AG09319 (cell line): ENCODE results near the gene RPLP2.

Source experiments
- DNase-seq: peaks from one replicate; pipeline ENCODE4 v3.0.0-alpha.2; 2010; ENCODE audit warnings: low read depth; ENCODE audit errors: extremely low read depth
- TF ChIP-seq, protein P1 (sequence below): IDR thresholded peaks from 2 replicates; pipeline ENCODE4 v1.5.1; 2011; ENCODE audit warnings: low read depth, mild to moderate bottlenecking, inconsistent platforms, low read length, moderate library complexity

Gene RPLP2

DNA sequence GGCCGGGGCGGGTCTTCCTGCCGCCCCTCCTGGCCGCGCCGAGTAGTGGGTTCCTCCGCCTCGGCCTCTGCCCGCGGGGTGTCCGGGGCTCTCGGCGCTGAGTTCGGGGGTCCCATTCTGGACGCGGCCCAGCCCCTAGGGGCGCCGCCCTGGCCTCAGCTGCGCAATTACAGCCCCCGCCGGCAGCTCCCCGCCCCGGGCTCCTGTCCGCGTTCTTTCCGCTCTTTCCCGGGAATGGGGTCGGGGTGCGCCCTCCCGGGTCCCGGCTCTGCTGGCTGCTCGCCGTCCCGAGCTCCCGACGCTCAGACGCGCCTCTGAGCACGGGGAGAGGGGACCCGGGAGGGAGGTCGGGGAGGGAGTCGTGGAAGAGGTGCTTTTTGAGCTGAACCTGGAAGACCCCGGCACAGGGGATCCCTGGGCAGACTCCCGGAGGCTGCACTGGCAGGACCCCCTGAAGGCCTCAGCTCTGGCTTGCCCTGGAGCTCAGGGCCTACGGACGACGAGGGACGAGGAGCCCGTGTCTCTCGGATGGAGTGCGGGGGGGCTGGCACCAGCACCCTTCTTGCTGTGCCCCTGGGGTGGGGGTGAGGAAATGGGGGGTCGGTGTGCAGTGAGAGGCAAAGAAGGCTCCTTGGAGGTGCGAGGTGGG lies 33.4 kb downstream of the RPLP2 start:
- TF ChIP-seq, protein P1, sequence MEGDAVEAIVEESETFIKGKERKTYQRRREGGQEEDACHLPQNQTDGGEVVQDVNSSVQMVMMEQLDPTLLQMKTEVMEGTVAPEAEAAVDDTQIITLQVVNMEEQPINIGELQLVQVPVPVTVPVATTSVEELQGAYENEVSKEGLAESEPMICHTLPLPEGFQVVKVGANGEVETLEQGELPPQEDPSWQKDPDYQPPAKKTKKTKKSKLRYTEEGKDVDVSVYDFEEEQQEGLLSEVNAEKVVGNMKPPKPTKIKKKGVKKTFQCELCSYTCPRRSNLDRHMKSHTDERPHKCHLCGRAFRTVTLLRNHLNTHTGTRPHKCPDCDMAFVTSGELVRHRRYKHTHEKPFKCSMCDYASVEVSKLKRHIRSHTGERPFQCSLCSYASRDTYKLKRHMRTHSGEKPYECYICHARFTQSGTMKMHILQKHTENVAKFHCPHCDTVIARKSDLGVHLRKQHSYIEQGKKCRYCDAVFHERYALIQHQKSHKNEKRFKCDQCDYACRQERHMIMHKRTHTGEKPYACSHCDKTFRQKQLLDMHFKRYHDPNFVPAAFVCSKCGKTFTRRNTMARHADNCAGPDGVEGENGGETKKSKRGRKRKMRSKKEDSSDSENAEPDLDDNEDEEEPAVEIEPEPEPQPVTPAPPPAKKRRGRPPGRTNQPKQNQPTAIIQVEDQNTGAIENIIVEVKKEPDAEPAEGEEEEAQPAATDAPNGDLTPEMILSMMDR: no peak
- no peak for DNase-seq

DNA sequence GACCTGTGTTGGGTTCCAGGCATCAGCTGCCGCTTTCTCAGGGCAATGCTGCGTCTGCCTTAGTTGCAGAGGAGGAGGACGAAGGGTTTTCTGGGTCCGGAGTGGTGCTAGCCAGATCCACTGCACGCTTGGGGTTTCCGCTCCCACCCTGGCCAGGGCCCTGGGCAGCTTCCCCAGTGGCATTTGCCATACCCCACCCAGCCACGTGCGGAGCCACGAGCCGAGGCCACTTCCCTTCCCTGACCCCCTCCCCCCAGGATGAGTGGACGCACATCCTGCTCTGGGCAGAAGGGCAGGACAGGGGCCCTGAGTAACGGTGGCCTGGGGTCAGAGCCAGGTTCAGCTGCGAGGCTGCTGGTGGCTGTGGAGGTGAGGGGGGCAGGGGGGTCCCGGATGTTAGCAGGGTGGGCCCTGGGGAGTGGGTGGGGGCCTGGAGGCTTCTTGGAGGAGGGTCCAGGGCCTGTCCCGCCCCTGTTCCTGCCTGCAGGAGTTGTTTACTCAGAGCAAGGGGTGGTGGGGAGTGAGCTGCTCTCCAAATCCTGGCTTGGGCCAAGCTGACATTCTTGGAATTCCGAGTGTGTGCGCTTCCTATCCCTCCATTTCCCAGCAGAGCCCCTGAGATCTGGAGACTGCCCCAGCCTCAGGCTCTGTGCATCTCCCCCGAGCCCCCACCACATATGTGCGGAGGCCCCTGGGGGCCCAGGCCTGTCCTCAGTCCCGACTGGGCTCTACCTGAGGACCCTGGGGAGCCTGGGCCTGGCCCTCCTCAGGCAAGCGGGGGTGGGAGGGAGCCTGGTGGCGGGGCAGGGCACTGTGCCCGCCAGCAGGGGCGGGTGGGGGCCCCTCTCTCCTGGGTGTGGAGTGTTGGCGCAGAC lies 34.3 kb downstream of the RPLP2 start:
- TF ChIP-seq, protein P1: no peak
- DNase-seq: peak; percentile 92

DNA sequence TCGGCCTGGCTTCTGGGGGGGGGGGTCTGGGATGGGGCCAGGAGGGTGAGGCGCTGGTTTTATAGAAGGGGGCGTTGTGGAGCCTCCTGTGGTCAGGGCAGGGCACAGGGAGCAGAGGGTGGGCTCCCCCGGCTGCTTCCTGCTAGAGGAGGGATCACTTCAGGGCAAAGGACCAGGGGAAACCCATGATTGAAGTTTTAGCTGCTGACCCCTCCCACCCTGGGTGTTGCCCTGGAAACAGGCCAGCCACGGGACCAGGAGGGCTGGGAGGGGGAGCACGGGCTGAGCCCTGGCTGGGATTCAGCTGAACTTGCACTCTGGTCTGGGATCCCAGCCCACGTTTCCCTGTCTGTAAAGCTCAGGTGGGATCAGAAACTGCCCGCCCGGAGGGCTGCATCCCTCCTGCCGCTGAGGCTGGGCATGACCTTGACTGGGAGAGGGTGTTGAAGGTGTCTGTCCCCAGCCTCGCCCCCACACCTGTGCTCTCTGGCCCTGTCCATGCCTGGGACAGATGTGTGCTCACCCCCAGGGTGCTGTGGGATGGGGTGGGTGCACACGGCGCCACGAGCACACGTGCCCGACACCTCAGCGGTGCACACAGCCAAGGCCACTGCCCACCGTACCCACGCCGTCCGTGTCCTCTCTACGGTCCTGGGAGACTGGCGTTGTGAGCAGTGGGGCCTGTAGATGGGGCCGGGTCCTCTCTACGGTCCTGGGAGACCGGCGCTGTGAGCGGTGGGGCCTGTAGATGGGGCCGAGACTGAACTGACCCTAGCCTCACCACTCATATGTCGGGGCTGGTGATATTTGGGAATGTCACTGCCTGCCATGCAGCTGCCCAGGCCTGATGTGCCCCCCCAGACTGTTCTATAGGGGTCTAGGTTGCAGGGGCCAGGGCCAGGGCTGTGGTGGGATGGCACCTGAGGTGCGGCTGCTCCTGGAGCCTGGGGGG lies 35.2 kb downstream of the RPLP2 start:
- peak; percentile 96 for DNase-seq
- TF ChIP-seq, protein P1: no peak; the same call in 1 of the 2 replicates

DNA sequence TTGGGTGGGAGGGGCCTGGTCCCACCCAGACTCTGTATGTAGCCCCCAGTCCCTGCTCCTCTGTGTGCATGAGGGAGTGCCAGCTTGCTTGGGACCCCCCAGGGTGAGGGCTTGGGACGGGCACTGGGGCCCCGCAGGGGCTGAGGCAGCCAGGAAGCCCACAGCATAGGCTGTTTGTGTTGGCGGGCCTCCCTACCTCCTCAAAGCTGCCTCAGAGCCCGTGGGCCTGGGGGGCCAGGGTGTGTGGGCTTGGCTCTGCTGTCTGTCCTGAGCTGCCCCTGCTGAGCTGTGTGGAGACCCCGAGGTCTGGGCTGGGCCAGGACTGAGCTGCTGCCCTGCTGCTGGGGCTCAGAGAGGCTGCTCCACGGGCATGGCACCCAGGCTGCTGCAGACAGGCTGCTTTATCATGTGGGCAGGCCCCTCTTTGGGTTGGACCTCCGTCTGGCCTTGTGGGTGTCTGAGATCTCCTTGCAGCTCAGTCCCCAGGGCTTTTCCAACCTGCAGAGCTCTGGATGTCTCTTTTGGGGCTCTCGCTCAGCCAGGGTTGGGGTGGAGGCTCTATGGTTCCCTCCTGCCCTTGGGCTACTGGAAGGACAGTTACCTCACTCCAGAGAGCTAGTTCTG lies 36.2 kb downstream of the RPLP2 start:
- TF ChIP-seq, protein P1: no peak
- no peak for DNase-seq

DNA sequence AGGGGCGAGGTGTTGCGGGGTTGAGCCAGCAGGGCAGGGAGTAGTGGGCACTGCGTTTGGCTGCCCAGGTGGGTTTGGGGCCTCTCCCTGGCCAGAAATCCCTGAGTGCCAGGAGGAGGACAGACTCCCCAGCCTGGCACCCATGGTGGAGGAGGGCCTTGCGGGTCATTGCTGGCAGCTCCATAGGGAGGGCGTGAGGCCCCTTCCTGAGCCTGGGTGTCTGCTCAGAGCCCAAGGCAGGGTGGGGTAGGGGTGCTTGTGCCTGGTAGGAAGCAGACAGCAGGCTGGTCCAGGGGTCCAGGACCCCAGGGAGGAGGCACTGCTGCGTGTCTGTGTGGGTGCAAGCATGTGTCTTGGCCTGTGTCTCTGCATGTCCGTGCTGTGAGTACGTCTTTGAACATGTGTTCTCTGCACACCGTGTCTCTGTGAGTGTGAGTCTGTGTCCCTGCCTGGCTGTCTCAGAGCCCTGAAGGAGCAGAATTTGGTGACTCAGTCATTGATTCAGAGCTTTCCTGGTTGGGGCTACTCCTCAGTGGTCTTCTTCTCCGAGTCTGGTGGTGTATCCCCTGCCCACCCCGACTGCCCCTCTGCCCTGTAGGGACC lies 36.8 kb downstream of the RPLP2 start:
- no peak for DNase-seq
- TF ChIP-seq, protein P1: no peak

DNA sequence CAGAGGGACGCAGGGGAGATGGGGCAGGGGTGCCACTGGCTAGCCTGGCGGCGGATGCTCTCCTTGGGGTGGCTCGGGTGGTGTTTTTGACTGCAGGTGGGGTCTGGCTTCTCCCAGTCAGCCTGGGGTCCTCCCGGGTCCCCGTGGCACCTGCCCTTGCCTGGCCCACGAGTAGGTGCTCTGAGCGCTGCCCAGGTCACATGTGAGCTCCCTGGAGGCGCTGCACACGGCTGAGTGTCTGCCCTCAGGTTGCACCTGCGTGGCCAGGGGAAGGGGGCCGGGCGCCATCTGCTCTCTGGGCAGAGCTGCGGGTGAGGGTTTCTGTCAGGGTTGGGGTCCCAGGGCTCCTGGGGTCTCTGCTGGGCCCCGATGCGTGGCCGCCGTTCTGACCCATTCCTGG lies 38.1 kb downstream of the RPLP2 start:
- no peak for DNase-seq
- TF ChIP-seq, protein P1: no peak
